Measurements from ENCODE around the gene ZNF480. TPM values are rescaled to one million over a fixed set of nuclear protein-coding genes. Genes with fewer than 3 reads are reported as not detected.

Gene ZNF480
- total and polyA plus RNA-seq, 2 of the 13 experiments (the other 11 are each of a cell fraction or from before 2014, with no cell fraction given) = 2.1 to 9.6 TPM

GRCh38 chr19:52269338-52270261 lies 27.4 kb upstream of the ZNF480 start, which contains the start of gene ZNF766 (continued):
- TF ChIP-seq REST (IDR thresholded peaks at IDR 0.05; ENCODE audit: borderline replicate concordance in 1 of 2, low read depth in 1 of 2, low read length in 2 of 2) (0 out of 4 replicates have a peak, but pooled peaks of 1 of the 2 experiments have one; percentile 5), ZGPAT (CRISPR knock-in tag; IDR thresholded peaks at IDR 0.05) (peak; percentile 74; the same call in 1 of the 2 replicates), FLYWCH1 (CRISPR knock-in tag; IDR thresholded peaks at IDR 0.05) (no peak), TCF7L2 (IDR thresholded peaks at IDR 0.05; ENCODE audit: low read depth, low read length) (no peak), ZNF773 (CRISPR knock-in tag; IDR thresholded peaks at IDR 0.05; ENCODE audit: borderline replicate concordance) (no peak), ZMYM3 (CRISPR knock-in tag; IDR thresholded peaks at IDR 0.05) (no peak), FOXM1 (CRISPR knock-in tag; IDR thresholded peaks at IDR 0.05) (no peak), MED1 (CRISPR knock-in tag; IDR thresholded peaks at IDR 0.05) (peak; percentile 57), ZNF841 (CRISPR knock-in tag; IDR thresholded peaks at IDR 0.05; ENCODE audit: borderline replicate concordance) (0 out of 2 replicates have a peak, but pooled peaks have one; percentile 62), GZF1 (CRISPR knock-in tag; IDR thresholded peaks at IDR 0.05) (no peak), IKZF1 (IDR thresholded peaks at IDR 0.05) (no peak), NR0B2 (CRISPR knock-in tag; IDR thresholded peaks at IDR 0.05) (peak; percentile 54; the same call in 1 of the 2 replicates), ZFP36L1 (CRISPR knock-in tag; IDR thresholded peaks at IDR 0.05) (no peak), ZNF432 (CRISPR knock-in tag; IDR thresholded peaks at IDR 0.05; ENCODE audit: borderline replicate concordance) (peak; percentile 73; the same call in 1 of the 2 replicates), CCDC6 (CRISPR knock-in tag; IDR thresholded peaks at IDR 0.05) (peak; percentile 29; the same call in 1 of the 2 replicates), HBP1 (CRISPR knock-in tag; IDR thresholded peaks at IDR 0.05; ENCODE audit: low read depth) (peak; percentile 72; the same call in 1 of the 2 replicates), ZKSCAN1 (IDR thresholded peaks at IDR 0.05; ENCODE audit: low read length) (no peak), HDAC1 (CRISPR knock-in tag; IDR thresholded peaks at IDR 0.05) (peak; percentile 93), TOE1 (CRISPR knock-in tag; IDR thresholded peaks at IDR 0.05) (no peak), ZMAT3 (CRISPR knock-in tag; conservative IDR thresholded peaks at IDR 0.05) (no peak), ZBTB1 (CRISPR knock-in tag; IDR thresholded peaks at IDR 0.05; ENCODE audit: borderline replicate concordance) (no peak), ZNF720 (CRISPR knock-in tag; IDR thresholded peaks at IDR 0.05) (no peak), SMAD3 (CRISPR knock-in tag; IDR thresholded peaks at IDR 0.05) (0 out of 2 replicates have a peak, but pooled peaks have one; percentile 30), MEIS2 (CRISPR knock-in tag; IDR thresholded peaks at IDR 0.05) (no peak)

All from HepG2 (cell line).